Chondrocyte (in vitro differentiated cells): Measurements from ENCODE around the gene AARS1. TPM values are rescaled to one million over a fixed set of nuclear protein-coding genes. Genes with fewer than 3 reads are reported as not detected.
A peak's percentile ranks its signal among the peaks of the same experiment; 100 is the strongest.
"Not testable (repeated sequence)": the region's sequence is repeated elsewhere in the genome, so short reads cannot be mapped to it uniquely, and the experiment has no call there.

Experiments used
- DNase-seq: peaks from one replicate; pipeline ENCODE4 v3.0.0; 2021; ENCODE audit warnings: mixed read lengths, low spot score
- H3K27ac Mint-ChIP-seq: one replicate; pipeline ENCODE4 v1.8.0; 2021; ENCODE audit warnings: mild to moderate bottlenecking, moderate library complexity, mixed read lengths; ENCODE audit not compliant: unreplicated experiment
- H3K27me3 Mint-ChIP-seq: 2 replicates; pipeline ENCODE4 v1.8.0; 2021; ENCODE audit warnings: low read depth, mixed read lengths
- H3K36me3 Mint-ChIP-seq: 2 replicates; pipeline ENCODE4 v1.8.0; 2021; ENCODE audit warnings: low read depth, mixed read lengths
- H3K4me1 Mint-ChIP-seq: 2 replicates; pipeline ENCODE4 v1.8.0; 2021; ENCODE audit warnings: low read depth, mild to moderate bottlenecking, mixed read lengths
- H3K4me3 Mint-ChIP-seq: one replicate; pipeline ENCODE4 v1.8.0; 2021; ENCODE audit warnings: mild to moderate bottlenecking, moderate library complexity, mixed read lengths; ENCODE audit not compliant: unreplicated experiment
- H3K9me3 Mint-ChIP-seq: 2 replicates; pipeline ENCODE4 v1.8.0; 2021; ENCODE audit warnings: low read depth, mixed read lengths
- CTCF ChIP-seq: fragments of 200-600 bp; sonication (generic); IDR thresholded peaks from 2 replicates; pipeline ENCODE4 v1.5.0; 2021; ENCODE audit warnings: antibody characterized with exemption, mild to moderate bottlenecking, moderate library complexity
- total RNA-seq: library from RNA; stranded (reverse); gene quantifications from 3 replicates; pipeline ENCODE4 v1.2.1, GENCODE V29; 2021

Gene AARS1
- total RNA-seq, 1 donor from 2014 or later = 243 TPM

GRCh38 chr16:70301121-70301520 is 11.8 kb upstream of the AARS1 start:
- no peak for TF ChIP-seq CTCF
- Mint-ChIP-seq H3K4me1 (peaks cover 27% of the 10 kb centered on the region), H3K36me3 (peaks cover 10% of the 10 kb centered on the region), H3K27me3 (no peaks in the 10 kb centered on the region), H3K4me3 (no peak overlapping the region), H3K27ac (no peak overlapping the region), H3K9me3 (peaks cover 10% of the 10 kb centered on the region)
- no peak for DNase-seq

GRCh38 chr16:70298988-70299938 is 10.0 kb upstream of the AARS1 start, which contains the start of gene DDX19B:
TSS of gene DDX19B (plus strand) at chr16:70299186. CDS start at chr16:70299298, 112 bp downstream.
- peak; percentile 31 for TF ChIP-seq CTCF
- H3K27ac Mint-ChIP-seq = peak within 1 kb of the TSS; percentile 97
- peaks cover 10% of the 10 kb centered on the region for H3K9me3 Mint-ChIP-seq
- H3K4me3 Mint-ChIP-seq = peak within 1 kb of the TSS; percentile 88
- peaks cover 10% of the 10 kb centered on the region for H3K36me3 Mint-ChIP-seq
- peaks cover 19% of the 10 kb centered on the region for H3K4me1 Mint-ChIP-seq
- no peaks in the 10 kb centered on the region for H3K27me3 Mint-ChIP-seq
- DNase-seq = peak; percentile 52

- no peak for DNase-seq
- H3K9me3 Mint-ChIP-seq = no peaks in the 10 kb centered on the region
- no peak overlapping the region for H3K27ac Mint-ChIP-seq
- TF ChIP-seq CTCF = no peak
- no peak overlapping the region for H3K4me3 Mint-ChIP-seq
- H3K36me3 Mint-ChIP-seq = no peaks in the 10 kb centered on the region
- peaks cover 24% of the 10 kb centered on the region for H3K4me1 Mint-ChIP-seq
- H3K27me3 Mint-ChIP-seq = no peaks in the 10 kb centered on the region
These were observed 6.3 kb upstream of the AARS1 start for GRCh38 chr16:70295634-70296033.

- Mint-ChIP-seq H3K27ac (no peak overlapping the region), H3K9me3 (no peaks in the 10 kb centered on the region), H3K4me1 (peaks cover 21% of the 10 kb centered on the region), H3K4me3 (no peak overlapping the region), H3K27me3 (no peaks in the 10 kb centered on the region), H3K36me3 (no peaks in the 10 kb centered on the region)
- TF ChIP-seq CTCF = no peak
- DNase-seq = peak; percentile 68
These were observed 5.2 kb upstream of the AARS1 start for GRCh38 chr16:70294385-70295025.

- not testable (repeated sequence) for H3K9me3 Mint-ChIP-seq, H3K27ac Mint-ChIP-seq, H3K27me3 Mint-ChIP-seq, H3K36me3 Mint-ChIP-seq, H3K4me3 Mint-ChIP-seq
- DNase-seq = peak; percentile 38
- peaks cover 19% of the 10 kb centered on the region for H3K4me1 Mint-ChIP-seq
These were observed 2.8 kb upstream of the AARS1 start for GRCh38 chr16:70292148-70292547.
